HG03439 (cell line): Measurements from ENCODE around the gene POLD1.
A peak's percentile ranks its signal among the peaks of the same experiment; 100 is the strongest.
"Not testable (repeated sequence)": the region's sequence is repeated elsewhere in the genome, so short reads cannot be mapped to it uniquely, and the experiment has no call there.

Experiments
- ATAC-seq: cut with Tn5 transposase; IDR thresholded peaks from one replicate; pipeline ENCODE4 v1.9.1; 2021; ENCODE audit warnings: mild to moderate bottlenecking, moderate library complexity; ENCODE audit not compliant: unreplicated experiment

POLD1 gene

GRCh38 chr19:50433201-50434180 is 49.3 kb downstream of the POLD1 start:
- ATAC-seq: no peak

- no peak for ATAC-seq
Observed at GRCh38 chr19:50434525-50434924, 50.4 kb downstream of the POLD1 start.

GRCh38 chr19:50435221-50435620 is 51.1 kb downstream of the POLD1 start:
- ATAC-seq: no peak

GRCh38 chr19:50435627-50436026 is 51.5 kb downstream of the POLD1 start:
- ATAC-seq: no peak

GRCh38 chr19:50437862-50438449 is 53.8 kb downstream of the POLD1 start:
- ATAC-seq: no peak

GRCh38 chr19:50439130-50439529 is 55.0 kb downstream of the POLD1 start:
- not testable (repeated sequence) for ATAC-seq

- no peak for ATAC-seq
Observed at GRCh38 chr19:50444059-50444458, 59.9 kb downstream of the POLD1 start.

GRCh38 chr19:50447053-50447452 is 62.9 kb downstream of the POLD1 start:
- no peak for ATAC-seq

- ATAC-seq: no peak
Observed at GRCh38 chr19:50447750-50448149, 63.6 kb downstream of the POLD1 start.

GRCh38 chr19:50449236-50449899 is 65.2 kb downstream of the POLD1 start:
- no peak for ATAC-seq

GRCh38 chr19:50450369-50451222 is 66.4 kb downstream of the POLD1 start:
- no peak for ATAC-seq

- ATAC-seq: no peak
Observed at GRCh38 chr19:50451223-50451534, 67.0 kb downstream of the POLD1 start.

- no peak for ATAC-seq
Observed at GRCh38 chr19:50453243-50453642, 69.1 kb downstream of the POLD1 start.

- no peak for ATAC-seq
Observed at GRCh38 chr19:50455992-50456391, 71.8 kb downstream of the POLD1 start.

GRCh38 chr19:50457300-50457699 is 73.2 kb downstream of the POLD1 start:
- no peak for ATAC-seq

- ATAC-seq: no peak
Observed at GRCh38 chr19:50458396-50459066, 74.4 kb downstream of the POLD1 start.

GRCh38 chr19:50459067-50459456 is 74.9 kb downstream of the POLD1 start:
- no peak for ATAC-seq

GRCh38 chr19:50459638-50460037 is 75.5 kb downstream of the POLD1 start:
- no peak for ATAC-seq

- ATAC-seq: peak; percentile 68
Observed at GRCh38 chr19:50460161-50460765, 76.1 kb downstream of the POLD1 start.
